ENCODE results near the gene KCNN3.

KCNN3 gene

DNA sequence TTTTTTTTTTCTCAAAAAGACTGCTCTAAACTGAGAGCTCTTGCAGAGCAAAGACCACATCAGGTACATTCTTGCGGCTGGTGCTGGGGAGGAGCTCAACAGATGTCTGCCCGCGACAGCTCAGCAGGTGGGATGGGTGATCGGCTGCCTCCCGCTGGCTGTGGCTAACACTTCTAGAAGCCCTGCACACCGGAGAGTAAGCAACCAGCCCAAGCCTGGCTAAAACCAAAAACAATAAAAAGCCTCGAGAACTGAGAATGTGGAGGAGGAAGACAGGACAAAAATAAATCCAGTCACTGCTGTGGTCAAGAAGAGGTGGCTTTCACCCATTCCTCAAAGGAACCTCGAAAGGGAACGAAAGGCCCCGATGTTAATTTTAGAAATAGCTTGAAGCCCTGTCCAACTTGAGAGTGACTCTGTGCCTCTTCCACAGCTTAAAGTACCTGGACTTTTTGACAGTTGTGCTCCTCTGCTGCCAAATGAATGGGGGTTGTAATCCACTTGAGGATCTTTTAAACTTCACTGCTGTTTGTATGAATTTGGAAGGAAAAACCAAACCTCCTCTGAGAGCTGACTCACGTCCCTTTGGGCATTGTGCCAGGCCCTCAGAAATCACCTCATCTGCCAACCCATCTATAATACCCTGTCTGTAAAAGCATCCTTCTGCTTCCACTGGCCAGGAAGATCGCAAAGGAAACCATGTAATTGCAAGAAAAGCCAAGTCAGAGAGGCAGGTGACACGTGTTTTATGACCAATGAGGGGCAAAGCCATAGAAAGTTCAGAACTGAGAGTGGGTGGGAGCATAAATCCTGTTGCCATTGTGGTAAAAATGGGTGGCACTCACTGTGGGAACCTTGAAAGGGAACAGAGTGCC is 78.6 kb downstream of the KCNN3 start:
- H3K4me3 ChIP-seq (ENCODE audit: low read depth, low read length) = no peak overlapping the region

DNA sequence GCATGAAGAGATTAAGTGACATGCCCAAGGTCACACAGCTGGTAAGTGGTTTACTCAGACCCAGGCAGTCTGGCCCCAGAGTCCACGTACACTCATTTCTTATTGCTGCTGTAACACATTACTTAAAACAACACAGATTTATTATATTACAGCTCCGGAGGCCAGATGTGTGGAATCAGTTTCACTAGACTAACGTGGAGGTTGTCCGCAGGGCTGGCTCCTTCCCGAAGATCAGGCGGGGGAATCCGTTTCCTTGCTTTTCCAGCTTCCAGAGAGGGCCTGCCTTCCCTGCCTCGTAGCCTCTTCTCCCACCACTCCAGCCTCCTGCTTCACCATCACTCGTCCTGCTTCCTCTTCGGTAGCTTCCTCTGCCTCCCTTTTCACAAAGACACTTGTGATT is 81.2 kb downstream of the KCNN3 start:
- H3K9ac ChIP-seq (ENCODE audit: low read depth, low read length) = no peak overlapping the region
- no peak overlapping the region for H3K4me3 ChIP-seq (ENCODE audit: low read depth, low read length)
- H3K9me3 ChIP-seq (ENCODE audit: control insufficient read depth, insufficient read depth, low read length) = no peaks in the 10 kb centered on the region
- H3K36me3 ChIP-seq (ENCODE audit: control insufficient read depth, insufficient read depth, low read length) = no peaks in the 10 kb centered on the region
- H3K4me1 ChIP-seq (ENCODE audit: control insufficient read depth, insufficient read depth, low read length) = no peaks in the 10 kb centered on the region
- H3K27me3 ChIP-seq (ENCODE audit: control insufficient read depth, insufficient read depth, low read length) = no peaks in the 10 kb centered on the region

More for the DNA sequence above, 78.6 kb downstream of the KCNN3 start:
- H3K36me3 ChIP-seq (ENCODE audit: control insufficient read depth, insufficient read depth, low read length) = no peaks in the 10 kb centered on the region
- H3K4me1 ChIP-seq (ENCODE audit: control insufficient read depth, insufficient read depth, low read length) = no peaks in the 10 kb centered on the region
- no peak overlapping the region for H3K9ac ChIP-seq (ENCODE audit: low read depth, low read length)
- H3K9me3 ChIP-seq (ENCODE audit: control insufficient read depth, insufficient read depth, low read length) = no peaks in the 10 kb centered on the region
- no peaks in the 10 kb centered on the region for H3K27me3 ChIP-seq (ENCODE audit: control insufficient read depth, insufficient read depth, low read length)

DNA sequence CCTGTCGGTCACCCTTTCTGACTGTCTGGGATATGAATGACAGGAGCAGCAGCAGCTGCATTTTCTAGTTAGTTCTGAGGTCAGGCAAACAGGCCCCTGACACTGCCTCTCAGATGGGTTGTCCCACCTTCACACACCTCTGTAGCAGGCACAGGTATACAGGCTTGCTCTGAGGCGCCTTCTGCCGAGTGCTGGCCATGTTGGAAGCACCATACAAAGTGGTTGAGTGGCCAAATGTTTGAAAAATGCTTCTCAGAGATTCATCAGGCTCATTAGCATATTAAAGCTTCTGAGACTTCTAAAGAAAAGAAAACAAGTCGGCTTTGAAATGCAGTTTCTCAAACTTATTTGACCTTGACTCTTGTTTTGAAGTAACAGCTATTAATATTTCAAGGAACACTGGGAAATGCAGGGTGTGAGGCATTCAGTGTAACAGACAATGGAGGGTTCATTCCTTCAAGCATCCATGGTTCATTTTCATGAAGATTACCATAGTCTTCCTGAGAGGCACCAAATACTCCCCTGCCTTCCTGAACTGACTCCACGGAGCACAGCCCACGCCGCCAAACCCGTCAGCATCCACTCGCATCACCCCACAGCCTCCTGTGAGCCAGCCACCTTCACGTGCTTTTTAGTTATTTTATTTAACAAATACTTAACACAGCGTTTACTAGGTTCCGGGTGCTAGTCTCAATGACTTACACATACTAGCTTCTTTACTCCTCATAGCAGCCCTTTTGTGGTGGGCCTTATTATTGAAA is 81.8 kb downstream of the KCNN3 start:
- Histone ChIP-seq H3K4me1 (ENCODE audit: control insufficient read depth, insufficient read depth, low read length) (no peaks in the 10 kb centered on the region), H3K36me3 (ENCODE audit: control insufficient read depth, insufficient read depth, low read length) (no peaks in the 10 kb centered on the region), H3K9me3 (ENCODE audit: control insufficient read depth, insufficient read depth, low read length) (no peaks in the 10 kb centered on the region), H3K27me3 (ENCODE audit: control insufficient read depth, insufficient read depth, low read length) (no peaks in the 10 kb centered on the region), H3K9ac (ENCODE audit: low read depth, low read length) (no peak overlapping the region), H3K4me3 (ENCODE audit: low read depth, low read length) (no peak overlapping the region)

DNA sequence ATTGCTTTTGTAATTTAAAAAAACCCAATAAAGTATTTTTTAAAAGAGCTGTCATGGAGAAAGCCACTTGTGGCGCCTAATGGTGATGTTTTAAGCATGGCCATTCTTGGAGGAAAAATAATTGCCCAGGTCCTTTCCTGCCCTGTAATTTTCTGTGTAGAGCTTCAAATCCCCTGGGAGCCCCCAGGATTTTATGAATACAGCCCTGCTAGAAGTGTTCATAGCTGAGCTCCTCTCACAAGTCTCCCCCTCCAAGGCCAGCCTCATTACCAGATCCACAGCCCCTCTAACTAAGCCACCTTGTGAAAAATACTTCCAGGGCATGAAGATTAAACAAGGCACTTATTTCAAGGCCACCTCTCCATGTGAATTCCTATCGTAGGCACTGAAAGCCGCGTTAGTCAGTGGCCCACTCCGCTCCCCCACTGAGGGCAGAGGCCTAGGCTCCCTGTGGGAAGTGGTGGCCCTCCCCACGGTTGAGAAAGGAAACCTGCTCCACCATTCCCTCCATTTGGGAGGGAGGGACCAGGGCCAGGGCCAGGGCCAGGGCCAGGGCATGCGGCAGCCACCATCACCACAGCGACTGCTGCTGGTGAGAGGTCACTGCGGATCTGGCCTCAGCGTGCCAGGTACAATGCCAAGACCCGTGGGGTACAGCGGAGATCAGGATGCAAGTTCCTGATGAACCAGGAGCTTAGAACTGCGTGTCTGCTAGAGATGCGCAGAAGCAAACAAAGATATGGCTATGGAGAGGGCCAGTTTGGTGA is 83.1 kb downstream of the KCNN3 start:
- Histone ChIP-seq H3K4me1 (ENCODE audit: control insufficient read depth, insufficient read depth, low read length) (no peaks in the 10 kb centered on the region), H3K27me3 (ENCODE audit: control insufficient read depth, insufficient read depth, low read length) (no peaks in the 10 kb centered on the region), H3K4me3 (ENCODE audit: low read depth, low read length) (no peak overlapping the region)

DNA sequence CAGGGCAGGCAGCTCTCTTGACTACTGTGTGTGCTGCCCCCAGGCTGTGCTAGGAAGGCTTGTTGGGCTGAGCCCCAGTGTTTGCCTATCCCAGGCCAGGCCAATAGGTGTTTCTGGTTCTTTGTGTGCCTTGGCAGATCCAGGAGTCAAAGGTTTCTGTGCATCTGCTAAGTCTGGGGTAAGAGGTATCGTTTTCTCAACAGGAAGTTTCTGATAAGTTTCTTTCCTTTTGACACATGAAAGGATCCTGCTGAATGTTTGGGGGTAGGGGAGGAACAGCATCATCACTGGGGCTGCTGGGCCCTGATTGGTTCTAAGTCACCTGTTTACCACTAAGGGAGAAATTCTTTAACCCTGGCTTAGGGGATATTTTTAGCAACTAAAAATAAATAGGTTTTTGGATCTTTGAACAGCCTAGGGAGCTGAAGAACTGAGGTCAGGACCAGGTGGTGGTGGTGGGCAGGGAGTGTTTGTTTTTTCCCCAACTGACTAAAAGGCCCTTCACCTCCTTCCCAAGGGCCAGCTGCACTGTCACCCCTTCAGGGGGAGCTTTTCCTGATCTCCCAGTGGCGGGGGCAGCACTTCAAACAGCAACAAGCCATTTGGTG is 85.1 kb downstream of the KCNN3 start:
- Histone ChIP-seq H3K9ac (ENCODE audit: low read depth, low read length) (no peak overlapping the region), H3K36me3 (ENCODE audit: control insufficient read depth, insufficient read depth, low read length) (no peaks in the 10 kb centered on the region), H3K27me3 (ENCODE audit: control insufficient read depth, insufficient read depth, low read length) (no peaks in the 10 kb centered on the region), H3K4me3 (ENCODE audit: low read depth, low read length) (no peak overlapping the region), H3K4me1 (ENCODE audit: control insufficient read depth, insufficient read depth, low read length) (no peaks in the 10 kb centered on the region), H3K9me3 (ENCODE audit: control insufficient read depth, insufficient read depth, low read length) (no peaks in the 10 kb centered on the region)

More for the DNA sequence above, 83.1 kb downstream of the KCNN3 start:
- no peaks in the 10 kb centered on the region for H3K9me3 ChIP-seq (ENCODE audit: control insufficient read depth, insufficient read depth, low read length)
- no peaks in the 10 kb centered on the region for H3K36me3 ChIP-seq (ENCODE audit: control insufficient read depth, insufficient read depth, low read length)
- no peak overlapping the region for H3K9ac ChIP-seq (ENCODE audit: low read depth, low read length)

DNA sequence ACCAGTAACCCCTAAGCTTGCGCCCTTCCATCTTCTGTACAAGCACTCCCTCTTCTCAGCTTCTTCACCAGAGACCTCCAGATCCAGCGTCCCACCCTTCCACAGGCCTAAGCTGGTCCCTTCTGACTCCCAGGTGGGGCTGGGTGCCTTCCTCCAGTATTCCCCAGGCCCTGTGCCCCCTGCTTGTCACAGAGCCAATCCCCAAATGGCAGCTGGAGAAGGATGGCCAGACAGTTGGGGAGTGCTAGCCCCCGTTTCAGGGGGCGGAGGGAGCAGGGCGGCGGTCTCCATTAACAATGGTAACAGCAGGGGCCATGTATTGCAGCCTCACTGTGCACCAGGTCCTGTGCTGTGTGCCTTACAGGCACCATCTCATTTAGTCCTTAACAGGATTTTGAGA is 85.7 kb downstream of the KCNN3 start:
- no peak overlapping the region for H3K9ac ChIP-seq (ENCODE audit: low read depth, low read length)
- H3K9me3 ChIP-seq (ENCODE audit: control insufficient read depth, insufficient read depth, low read length) = no peaks in the 10 kb centered on the region
- H3K27me3 ChIP-seq (ENCODE audit: control insufficient read depth, insufficient read depth, low read length) = no peaks in the 10 kb centered on the region
- no peaks in the 10 kb centered on the region for H3K36me3 ChIP-seq (ENCODE audit: control insufficient read depth, insufficient read depth, low read length)
- H3K4me3 ChIP-seq (ENCODE audit: low read depth, low read length) = no peak overlapping the region
- H3K4me1 ChIP-seq (ENCODE audit: control insufficient read depth, insufficient read depth, low read length) = no peaks in the 10 kb centered on the region

DNA sequence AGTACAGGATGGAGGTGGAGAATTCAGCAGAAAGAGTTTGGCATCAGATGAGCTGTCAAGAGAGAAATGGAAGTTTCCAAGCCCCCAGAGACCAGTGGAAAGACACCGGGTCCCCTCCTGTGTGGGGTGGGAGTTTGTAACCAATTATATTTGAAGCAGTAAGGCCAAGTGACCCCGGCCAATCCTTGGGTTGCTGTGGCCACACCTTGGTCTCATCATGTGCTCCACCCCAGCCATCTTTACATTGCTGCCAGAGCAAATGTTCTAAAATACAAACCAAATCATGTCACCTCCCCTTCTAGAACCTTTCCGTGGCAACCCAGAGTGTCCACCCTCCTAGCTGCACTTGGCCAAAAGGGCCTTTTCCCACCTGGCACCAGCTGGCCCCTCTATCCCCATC is 86.1 kb downstream of the KCNN3 start:
- no peaks in the 10 kb centered on the region for H3K9me3 ChIP-seq (ENCODE audit: control insufficient read depth, insufficient read depth, low read length)
- H3K36me3 ChIP-seq (ENCODE audit: control insufficient read depth, insufficient read depth, low read length) = no peaks in the 10 kb centered on the region
- H3K27me3 ChIP-seq (ENCODE audit: control insufficient read depth, insufficient read depth, low read length) = no peaks in the 10 kb centered on the region
- H3K9ac ChIP-seq (ENCODE audit: low read depth, low read length) = no peak overlapping the region
- H3K4me1 ChIP-seq (ENCODE audit: control insufficient read depth, insufficient read depth, low read length) = no peaks in the 10 kb centered on the region
- H3K4me3 ChIP-seq (ENCODE audit: low read depth, low read length) = no peak overlapping the region

DNA sequence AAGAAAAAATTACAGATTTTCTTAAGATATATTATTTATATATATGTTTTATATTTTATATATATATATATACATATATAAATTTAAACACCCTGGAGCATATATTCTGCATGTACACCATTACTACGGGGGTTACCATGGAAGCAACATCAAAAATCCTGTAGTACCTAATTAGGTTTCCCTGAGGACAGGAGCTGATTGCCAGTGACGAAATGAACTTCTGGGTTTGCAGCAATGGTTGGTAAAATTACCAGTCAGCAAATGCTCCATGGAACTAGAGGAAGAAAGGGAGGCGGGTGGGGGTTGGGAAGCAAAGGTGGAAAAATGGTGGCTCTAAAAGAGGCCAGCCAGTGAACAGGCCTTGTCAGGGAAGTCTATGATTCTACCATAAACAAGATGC is 89.5 kb downstream of the KCNN3 start:
- no peak overlapping the region for H3K9ac ChIP-seq (ENCODE audit: low read depth, low read length)
- H3K9me3 ChIP-seq (ENCODE audit: control insufficient read depth, insufficient read depth, low read length) = no peaks in the 10 kb centered on the region
- H3K4me1 ChIP-seq (ENCODE audit: control insufficient read depth, insufficient read depth, low read length) = no peaks in the 10 kb centered on the region
- no peak overlapping the region for H3K4me3 ChIP-seq (ENCODE audit: low read depth, low read length)
- no peaks in the 10 kb centered on the region for H3K36me3 ChIP-seq (ENCODE audit: control insufficient read depth, insufficient read depth, low read length)
- H3K27me3 ChIP-seq (ENCODE audit: control insufficient read depth, insufficient read depth, low read length) = no peaks in the 10 kb centered on the region

DNA sequence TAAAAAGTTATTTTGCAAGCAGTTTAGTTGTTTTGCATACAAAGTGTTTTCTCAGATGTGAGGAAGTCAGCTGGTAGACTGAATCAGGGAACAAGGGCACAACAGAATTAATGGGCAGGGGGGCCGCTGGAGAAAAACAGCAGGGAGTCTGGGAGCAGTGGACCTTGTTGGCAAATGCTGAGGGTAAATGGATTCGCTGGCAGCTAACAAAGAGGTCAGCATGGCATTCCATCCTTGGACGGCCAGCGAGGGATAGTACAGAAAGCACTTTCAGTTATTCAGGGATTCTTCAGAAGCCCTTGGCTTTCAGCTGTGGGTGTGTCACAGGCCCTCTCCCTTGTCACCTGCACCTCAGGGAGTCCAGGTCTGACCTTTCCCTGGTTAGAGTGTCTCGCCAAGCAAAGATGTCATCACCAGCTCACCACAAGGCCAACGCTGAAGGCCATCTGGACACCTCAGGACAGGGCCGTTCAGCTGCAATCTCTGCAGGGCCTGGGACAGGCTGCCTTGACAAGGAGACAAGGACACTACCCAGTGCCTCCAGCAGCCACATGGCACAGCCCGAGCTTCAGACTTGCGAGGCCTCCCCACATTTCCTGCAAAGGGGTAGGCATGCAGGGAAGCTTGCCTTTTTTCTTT is 90.4 kb downstream of the KCNN3 start:
- Histone ChIP-seq H3K36me3 (ENCODE audit: control insufficient read depth, insufficient read depth, low read length) (no peaks in the 10 kb centered on the region), H3K9ac (ENCODE audit: low read depth, low read length) (no peak overlapping the region), H3K4me1 (ENCODE audit: control insufficient read depth, insufficient read depth, low read length) (no peaks in the 10 kb centered on the region), H3K4me3 (ENCODE audit: low read depth, low read length) (no peak overlapping the region), H3K27me3 (ENCODE audit: control insufficient read depth, insufficient read depth, low read length) (no peaks in the 10 kb centered on the region), H3K9me3 (ENCODE audit: control insufficient read depth, insufficient read depth, low read length) (no peaks in the 10 kb centered on the region)

DNA sequence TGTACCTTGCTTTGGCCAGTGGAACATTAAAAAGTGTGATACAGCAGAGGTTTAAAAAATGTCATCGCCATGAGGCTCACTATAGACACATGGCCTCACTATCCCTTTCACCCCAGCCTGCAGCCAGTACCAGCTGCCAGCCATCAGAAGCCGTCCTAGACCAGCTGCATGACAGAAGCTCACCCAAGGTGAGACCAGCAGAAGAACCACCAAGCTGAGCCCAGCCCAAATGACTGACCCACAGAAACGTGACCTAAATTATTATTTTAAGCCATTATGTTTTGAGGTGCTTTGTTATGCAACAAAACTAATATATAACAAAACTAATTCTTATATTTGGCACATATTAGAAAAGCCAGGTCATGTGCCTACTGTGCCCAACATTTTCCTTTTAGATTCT is 91.1 kb downstream of the KCNN3 start:
- Histone ChIP-seq H3K4me1 (ENCODE audit: control insufficient read depth, insufficient read depth, low read length) (no peaks in the 10 kb centered on the region), H3K4me3 (ENCODE audit: low read depth, low read length) (no peak overlapping the region), H3K9ac (ENCODE audit: low read depth, low read length) (no peak overlapping the region), H3K36me3 (ENCODE audit: control insufficient read depth, insufficient read depth, low read length) (no peaks in the 10 kb centered on the region), H3K27me3 (ENCODE audit: control insufficient read depth, insufficient read depth, low read length) (no peaks in the 10 kb centered on the region), H3K9me3 (ENCODE audit: control insufficient read depth, insufficient read depth, low read length) (no peaks in the 10 kb centered on the region)

DNA sequence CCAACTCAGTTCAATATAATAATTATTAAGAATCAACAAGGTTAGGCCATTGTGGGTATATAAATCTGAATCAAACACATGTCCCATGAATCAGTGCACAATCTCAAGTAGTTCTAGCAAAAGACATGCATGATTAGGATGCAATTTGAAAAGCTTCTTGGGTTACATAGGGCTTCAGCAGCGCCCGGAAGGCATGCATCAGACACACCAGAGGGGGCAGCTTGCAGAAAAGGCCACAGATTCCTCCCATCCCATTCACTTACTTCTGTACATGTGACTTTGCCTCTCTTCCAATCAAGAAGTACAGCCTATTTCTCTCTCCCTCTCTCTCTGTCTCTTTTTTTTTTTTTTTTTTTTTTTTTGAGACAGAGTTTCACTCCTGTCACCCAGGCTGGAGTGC is 91.8 kb downstream of the KCNN3 start:
- Histone ChIP-seq H3K4me1 (ENCODE audit: control insufficient read depth, insufficient read depth, low read length) (no peaks in the 10 kb centered on the region), H3K9me3 (ENCODE audit: control insufficient read depth, insufficient read depth, low read length) (no peaks in the 10 kb centered on the region), H3K27me3 (ENCODE audit: control insufficient read depth, insufficient read depth, low read length) (no peaks in the 10 kb centered on the region), H3K9ac (ENCODE audit: low read depth, low read length) (no peak overlapping the region), H3K36me3 (ENCODE audit: control insufficient read depth, insufficient read depth, low read length) (no peaks in the 10 kb centered on the region), H3K4me3 (ENCODE audit: low read depth, low read length) (no peak overlapping the region)
